ENCODE results near the gene WAS.
A peak's percentile ranks its signal among the peaks of the same experiment; 100 is the strongest.
"Not testable (repeated sequence)": the region's sequence is repeated elsewhere in the genome, so short reads cannot be mapped to it uniquely, and the experiment has no call there.

Gene WAS

DNA sequence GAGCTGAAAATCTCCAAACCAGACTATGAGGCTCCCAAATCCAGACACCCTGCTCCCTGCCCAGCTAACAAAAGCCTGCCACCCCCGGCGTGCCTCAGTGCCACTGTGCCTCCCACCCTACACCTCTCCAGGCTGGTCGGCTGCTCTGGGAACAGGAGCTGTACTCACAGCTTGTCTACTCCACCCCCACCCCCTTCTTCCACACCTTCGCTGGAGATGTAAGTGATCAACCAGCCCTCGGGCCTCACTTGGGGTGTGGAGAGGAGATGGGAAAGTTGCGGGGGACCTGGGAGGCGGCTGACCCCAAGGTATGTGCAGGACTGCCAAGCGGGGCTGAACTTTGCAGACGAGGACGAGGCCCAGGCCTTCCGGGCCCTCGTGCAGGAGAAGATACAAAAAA lies 1.8 kb downstream of the WAS start:
- DNase-seq: no peak

DNA sequence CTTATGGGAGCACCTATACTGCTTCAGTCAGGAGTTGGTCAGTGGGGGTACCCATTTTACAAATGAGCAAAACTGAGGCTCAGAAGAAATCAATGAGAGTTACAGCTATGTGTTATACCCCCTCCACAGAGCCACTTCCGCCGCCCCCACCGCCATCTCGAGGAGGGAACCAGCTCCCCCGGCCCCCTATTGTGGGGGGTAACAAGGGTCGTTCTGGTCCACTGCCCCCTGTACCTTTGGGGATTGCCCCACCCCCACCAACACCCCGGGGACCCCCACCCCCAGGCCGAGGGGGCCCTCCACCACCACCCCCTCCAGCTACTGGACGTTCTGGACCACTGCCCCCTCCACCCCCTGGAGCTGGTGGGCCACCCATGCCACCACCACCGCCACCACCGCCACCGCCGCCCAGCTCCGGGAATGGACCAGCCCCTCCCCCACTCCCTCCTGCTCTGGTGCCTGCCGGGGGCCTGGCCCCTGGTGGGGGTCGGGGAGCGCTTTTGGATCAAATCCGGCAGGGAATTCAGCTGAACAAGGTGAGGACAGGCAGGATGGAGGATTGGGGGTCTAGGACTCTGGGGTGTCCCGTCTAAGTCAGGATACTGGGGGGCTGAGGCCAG lies 5.0 kb downstream of the WAS start:
- DNase-seq: no peak

DNA sequence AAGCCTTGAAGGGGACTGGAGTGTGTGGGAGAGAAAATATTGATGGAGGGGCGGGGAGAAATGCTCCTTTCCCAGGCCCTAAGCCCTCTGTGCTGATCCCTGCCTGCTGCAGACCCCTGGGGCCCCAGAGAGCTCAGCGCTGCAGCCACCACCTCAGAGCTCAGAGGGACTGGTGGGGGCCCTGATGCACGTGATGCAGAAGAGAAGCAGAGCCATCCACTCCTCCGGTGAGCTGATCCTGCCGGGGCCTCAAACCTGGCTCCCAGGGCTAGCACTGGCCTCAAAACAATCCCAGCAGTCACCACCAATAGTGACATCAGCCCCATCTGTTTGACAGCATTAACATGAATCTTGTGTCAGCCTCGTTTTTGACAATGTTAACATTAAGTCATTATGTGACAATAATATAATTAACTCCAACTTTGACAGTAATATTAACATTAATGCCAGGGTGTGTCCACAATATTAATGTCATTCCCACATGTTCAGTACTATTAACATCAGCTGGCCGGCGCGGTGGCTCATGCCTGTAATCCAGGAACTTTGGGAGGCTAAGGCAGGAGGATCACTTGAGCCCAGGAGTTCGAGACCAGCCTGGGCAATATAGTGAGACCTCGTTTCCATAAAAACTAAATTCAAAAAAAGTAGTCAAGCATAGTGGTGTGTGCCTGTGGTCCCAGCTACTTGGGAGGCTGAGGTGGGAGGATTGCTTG lies 5.8 kb downstream of the WAS start:
- no peak for DNase-seq

DNA sequence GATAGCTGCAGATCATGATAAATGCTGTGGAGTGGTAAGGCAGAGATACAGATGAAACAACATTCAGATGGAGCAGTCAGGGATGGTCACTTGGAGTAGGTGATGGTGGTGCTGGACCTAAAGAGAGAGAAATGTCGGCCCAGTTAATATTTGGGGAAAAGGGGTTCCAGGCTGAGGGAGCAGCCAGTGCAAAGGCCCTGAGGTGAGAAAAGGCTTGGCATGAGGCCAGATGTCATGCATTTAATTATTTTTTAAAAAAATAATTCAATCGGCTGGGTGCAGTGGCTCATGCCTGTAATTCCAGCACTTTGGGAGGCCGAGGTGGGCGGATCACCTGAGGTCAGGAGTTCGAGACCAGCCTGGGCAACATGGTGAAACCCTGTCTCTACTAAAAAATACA lies 8.1 kb downstream of the WAS start:
- not testable (repeated sequence) for DNase-seq

DNA sequence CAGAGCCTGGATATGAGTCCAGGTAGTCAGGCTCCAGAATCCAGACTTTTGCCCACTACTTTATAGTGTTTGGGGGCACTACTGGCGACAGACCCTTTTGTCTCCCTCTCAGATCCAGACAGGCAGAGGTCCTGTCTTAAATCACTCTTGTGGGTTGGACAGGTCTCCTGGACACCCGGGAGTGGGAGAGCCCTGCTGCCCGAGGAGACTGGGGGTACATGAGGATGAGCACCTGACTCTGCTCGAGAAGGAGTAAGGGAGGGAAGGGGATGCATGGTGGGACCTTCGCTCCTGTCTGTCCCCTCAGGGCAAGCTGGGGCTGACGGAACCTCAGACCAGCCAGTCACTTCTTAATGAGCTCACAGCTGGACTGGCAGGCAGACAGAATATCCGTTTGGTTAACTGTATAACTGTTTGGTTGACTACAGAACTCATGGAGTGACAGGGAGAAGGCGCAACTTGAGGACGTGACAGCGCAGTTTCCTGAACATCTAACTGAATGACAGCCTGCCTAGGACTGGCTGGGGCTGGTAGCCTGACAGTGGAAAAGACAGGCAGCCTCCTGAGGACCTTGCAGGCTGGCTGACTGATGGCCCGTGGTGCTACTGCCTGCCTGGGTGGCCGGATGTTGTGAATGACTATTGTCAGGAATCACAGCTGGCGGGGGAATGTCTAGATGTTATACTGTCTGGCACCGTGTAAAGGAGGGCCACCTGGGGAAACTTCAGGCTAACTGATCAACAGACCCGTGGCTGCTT lies 11.4 kb downstream of the WAS start:
- peak in 2 of 56 donors; percentile 1 to 4 for DNase-seq

DNA sequence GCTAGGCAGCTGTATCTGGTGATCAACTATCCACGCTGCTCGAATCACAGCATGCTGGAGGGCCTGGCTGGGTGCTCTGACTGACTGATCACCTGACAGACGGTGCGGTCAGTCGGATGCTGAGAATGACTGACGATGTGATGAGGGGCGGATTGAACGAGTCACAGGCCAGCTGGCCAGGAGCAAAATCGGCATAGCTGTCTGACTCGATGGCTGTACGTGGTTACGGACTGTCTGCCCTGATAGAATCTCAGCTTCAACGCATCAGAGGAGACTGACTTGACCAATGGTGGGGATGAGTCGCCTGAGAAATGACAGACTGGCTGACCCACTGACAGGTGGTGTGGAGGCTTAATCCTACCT lies 11.9 kb downstream of the WAS start:
- DNase-seq: peak in 5 of 56 donors; percentile 2 to 10 (median 4)

DNA sequence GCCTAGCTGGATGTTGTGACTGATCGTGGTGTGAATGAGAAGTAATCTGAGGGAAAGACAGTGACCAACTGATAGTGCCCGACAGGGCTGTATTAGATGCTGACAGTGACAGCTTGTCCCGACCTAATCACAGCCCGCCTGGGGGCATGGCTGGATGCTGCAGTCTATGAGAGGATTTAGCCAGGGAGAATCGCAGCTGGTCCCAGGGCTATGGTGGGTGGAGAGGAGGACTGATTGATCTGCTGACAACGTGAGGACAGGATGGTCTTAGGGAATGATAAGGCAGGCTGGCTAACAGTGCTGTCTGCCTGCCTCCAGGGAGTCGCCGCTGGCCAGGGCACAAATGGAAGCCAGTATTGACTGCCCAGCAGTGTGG lies 12.3 kb downstream of the WAS start:
- peak in 5 of 56 donors; percentile 25 to 46 (median 42) for DNase-seq

DNA sequence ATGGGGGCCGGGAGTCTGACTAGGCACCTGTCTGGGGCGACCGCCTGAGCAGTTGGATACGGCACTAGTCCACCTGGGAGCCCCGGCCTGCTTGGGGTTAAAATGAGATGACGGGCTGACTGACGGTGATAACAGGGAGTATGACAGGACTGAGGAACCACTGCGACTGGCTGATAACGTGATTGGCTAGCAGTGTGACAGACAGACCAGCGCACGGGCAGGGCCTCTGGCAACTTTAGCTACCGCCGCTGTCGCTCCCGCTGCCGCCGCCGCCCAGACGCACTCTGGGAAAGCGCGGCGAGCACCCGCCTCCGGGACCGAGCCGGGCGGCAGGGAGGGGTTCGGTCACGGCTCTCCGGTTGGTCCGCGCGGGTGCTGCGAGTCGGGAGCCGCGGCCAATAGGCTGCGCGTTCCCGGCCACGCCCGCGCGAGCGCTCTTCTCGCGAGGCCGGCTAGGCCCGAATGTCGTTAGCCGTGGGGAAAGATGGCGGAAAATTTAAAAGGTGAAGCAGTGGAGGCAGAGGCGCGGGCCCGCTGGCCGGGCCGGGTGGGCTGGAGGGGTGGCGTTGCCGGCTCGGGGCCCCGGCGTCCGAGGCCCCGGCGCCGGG lies 12.8 kb downstream of the WAS start, which contains the start of gene SUV39H1:
TSS of gene SUV39H1 (plus strand) at position 434 of the 608 bp plus-strand sequence. CDS start at position 485, 51 bp downstream.
- DNase-seq: peak; percentile 5 to 91 (median 76)

DNA sequence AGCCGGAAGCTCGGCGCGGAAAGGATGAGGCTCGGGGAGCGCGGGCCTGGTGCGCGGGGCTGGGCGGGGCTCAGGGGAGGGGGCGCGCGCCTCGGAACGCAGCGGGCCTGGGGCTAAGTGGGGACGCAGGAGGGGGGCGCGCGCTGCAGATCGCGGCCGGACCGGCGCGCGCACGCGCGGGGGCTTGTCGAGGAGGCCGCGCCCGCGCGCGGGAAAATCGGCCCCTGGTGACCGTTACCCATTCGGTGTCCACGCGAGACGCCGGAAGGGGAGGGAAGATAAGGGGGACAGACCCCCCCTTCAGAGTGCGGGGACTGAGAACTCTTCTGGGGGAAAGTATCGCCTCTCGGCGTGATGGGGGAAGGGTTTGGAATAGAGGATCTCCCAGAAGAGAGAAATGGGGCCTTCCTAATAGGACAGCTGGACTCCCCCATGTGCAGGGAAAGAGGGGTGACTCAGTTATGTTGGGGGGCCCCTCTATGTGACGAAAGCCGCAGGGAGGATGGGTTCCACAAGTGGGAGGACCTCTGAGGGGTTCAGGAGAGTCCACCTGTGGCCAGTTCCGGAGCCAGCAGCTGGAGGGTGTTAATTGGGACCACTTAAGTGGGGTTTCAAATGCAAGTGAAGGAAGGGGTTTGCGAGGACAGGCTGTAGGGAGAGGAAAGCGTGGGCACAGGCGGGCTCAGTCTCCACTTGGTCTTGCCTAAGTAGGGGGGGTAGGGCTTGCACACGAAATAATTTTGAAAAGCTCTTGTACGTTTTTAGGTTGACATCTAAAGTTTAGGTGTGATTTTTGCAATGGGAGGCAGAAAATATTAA lies 13.5 kb downstream of the WAS start:
- DNase-seq: peak in 12 of 56 donors; percentile 2 to 52 (median 25)

DNA sequence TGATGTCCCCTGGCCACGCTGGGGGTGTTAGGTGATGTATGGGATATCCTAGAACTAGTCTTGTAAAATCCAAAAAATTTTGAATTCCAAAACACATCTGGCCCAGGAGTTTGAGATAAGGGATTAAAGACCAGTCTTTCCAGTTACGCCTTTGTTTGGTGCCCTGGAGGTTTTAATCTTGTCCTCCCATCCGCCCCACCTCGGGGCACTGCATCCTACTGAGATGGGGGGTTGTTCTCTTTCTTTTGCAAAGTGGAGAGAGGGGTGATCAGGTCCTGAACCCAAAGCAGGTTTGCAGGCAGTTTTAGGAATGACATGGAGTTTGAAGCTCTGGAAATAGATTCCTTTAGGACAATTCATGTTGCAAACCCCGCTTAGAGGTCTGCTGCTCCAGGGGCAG lies 14.7 kb downstream of the WAS start:
- no peak for DNase-seq

DNA sequence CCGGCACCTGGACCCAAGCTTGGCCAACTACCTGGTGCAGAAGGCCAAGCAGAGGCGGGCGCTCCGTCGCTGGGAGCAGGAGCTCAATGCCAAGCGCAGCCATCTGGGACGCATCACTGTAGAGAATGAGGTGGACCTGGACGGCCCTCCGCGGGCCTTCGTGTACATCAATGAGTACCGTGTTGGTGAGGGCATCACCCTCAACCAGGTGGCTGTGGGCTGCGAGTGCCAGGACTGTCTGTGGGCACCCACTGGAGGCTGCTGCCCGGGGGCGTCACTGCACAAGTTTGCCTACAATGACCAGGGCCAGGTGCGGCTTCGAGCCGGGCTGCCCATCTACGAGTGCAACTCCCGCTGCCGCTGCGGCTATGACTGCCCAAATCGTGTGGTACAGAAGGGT lies 16.6 kb downstream of the WAS start:
- DNase-seq: no peak

DNA sequence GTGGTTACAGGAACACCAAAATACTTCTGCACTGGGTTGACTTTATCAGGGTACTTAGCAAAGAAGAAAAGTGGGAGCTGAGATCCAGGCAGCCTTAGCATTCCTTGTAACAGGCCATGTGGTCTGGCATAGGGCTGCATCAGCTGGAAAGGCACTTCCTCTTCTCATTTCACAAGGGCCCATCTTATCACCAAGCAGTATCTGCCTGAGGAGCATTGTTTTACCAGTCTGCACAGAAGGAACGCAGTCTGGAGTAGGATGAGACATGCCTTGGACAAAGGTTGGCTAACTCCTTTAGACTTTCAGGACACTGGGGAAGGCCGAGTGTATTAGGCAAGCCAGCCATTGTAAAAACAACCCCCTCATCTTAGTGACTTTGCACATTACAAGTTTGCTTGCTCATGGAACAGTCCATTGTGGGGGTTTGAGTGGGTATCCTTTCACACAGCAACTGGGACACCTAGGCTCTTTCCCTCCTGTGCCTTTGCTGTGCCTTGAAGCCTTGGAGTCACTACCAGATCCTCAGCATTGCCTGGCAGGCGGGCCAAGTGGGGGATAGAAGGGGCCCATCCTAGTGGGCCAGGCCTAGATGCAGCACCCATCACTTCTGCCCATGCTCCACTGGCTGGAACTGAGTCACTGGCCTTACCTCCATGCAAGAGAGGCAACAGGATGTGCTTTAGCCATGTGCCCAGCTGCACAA lies 17.5 kb downstream of the WAS start:
- DNase-seq: no peak

DNA sequence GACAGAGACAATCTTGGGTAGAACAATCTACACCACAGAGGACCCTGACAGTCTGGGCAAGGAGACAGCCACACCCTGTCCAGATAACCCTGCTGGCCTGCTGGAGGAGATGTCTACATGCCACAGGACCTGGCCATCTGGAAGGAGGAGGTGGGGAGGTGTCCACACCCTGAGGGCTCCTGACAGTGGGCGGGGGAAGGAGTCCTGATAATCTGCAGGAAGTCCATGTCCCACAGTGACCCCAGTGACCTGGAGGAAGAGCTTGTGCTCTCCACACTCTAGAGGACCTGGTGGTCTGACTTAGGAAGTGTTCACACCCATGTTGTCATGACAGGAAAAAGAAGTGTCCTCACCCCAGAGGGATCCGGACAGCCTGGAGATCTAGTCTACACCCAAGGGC lies 18.4 kb downstream of the WAS start:
- no peak for DNase-seq

DNA sequence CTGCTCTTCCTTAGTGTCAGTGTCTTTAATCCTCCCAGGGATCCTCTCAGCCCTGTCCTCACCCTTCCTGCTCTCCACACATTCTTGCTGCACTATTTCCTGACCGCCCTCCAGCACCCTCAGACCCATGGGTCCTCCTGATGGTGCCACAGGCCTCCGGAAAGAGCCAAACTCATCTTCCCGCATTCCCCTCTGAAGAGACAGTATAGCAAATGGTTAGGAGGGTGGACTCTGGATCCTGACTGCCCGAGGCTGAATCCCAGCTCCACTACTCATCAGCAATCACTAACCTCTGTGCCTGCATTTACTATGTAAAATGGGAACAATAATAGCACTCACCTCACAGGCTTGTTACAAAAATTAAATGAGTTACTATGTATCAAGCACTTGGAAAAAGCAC lies 19.1 kb downstream of the WAS start:
- DNase-seq: no peak

DNA sequence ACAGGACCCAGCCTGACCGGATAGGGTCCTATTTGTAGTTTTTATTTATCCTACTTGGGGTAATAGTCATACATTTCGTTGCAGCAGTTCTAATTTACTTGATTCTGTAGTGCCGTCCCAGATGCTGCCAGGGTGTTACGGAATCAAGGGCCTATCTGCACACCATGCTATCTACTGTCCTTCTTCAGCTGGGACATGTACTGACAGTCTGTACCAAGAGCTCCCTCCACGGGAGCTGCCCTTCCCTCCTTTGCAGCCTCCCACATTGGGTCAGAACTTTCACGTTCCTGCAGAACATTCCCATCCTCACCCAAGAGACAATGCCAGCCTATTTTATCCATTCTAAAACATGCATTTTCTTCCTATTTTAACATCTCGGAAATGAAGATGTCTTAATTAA lies 19.6 kb downstream of the WAS start:
- no peak for DNase-seq

DNA sequence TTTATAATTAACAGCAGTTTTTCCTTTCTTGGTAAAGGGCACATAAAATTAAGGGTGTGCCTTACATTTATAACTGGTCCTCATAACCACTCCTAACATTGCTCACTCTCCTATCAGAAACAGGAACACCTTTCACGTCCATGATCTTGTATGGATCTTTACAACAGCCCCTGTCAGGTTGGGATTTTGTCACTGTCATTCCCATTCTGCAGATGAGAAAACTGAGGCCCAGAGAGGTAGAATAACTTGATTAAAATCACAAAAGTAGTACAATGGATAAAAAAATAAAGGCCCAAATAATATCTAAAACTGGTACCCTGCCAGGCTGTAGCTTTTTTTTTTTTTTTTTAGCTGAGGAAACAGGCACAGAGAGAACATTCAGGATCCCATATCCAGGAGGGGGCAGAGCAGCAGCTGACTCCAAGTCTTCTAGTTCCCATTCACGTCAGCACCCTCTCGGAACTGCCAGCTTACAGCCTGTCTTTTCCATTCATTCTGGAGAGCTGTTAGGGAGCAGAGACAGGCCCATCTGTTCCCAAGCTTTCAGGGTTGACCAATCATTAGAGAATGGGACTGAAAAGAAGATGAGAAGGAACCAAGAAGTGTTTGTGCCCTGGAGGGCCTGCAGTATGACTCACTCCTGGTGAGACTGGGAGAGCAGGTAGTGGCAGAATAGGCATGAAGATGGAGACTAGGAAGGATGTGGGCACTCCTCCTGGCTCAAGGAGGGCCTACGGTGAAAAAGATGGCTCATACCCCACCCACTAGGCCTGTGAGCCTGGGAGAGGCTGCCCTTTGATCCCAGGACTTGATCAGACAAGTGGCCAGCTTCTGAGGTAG lies 20.3 kb downstream of the WAS start:
- peak in 28 of 56 donors; percentile 4 to 65 (median 17) for DNase-seq

DNA sequence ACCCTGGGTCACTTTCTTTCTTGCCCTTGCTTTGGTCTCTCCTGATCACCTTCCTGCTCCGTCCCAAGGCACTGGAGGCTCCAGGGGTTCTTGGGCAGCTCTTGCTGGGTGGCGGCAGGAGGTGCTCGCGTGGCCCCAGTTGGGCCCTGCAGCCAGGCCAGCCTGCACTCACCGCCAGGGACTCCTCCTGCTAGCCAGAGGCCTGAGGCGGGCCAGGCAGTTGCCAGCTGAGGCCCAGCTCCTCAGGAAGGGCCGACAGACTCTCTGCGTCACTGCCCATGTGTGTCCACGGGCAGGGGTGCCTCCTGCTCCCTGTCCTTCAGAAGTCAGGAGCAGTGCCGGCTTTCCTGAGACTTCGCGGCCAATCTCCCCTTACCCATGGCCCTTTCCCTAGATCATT lies 22.3 kb downstream of the WAS start:
- no peak for DNase-seq

DNA sequence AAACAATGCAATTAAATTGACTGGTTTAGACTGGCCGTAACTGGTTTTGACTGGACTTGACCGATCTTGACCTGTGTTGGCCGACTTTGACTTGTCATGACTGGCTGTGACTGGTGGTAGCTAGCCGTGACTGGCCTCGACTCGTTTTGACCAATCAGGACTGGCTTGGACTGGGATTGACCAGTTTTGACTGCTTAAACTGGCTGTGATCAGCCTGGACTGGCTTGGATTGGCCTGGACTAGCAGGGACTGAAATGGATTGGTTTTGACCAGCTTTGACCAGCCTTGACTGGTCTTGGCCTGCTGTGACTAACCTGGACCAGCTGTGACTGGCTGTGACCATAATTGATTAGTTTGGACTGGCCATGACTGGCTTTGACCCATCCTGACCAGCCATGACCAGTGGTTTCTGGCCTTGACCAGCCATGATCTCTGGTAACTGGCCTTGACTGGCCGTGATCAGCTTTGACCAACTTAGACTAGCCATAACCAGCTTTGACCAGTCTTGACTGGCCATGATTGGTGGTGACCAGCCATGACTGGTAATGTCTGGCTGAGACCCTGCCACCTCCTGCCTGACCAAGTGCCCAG lies 26.0 kb downstream of the WAS start:
- DNase-seq: no peak
